Measurements from ENCODE around the gene NFXL1. TPM values are rescaled to one million over a fixed set of nuclear protein-coding genes. Genes with fewer than 3 reads are reported as not detected.

Gene NFXL1
- total RNA-seq, 2 experiments from 2014 or later, result 10.4 to 11.4 TPM

Other genes with a start within 250 kb of the NFXL1 start
- under 1 TPM in 1 of 2 experiments, not detected in 1; 0.07 TPM for gene CORIN, start 76.5 kb downstream of the NFXL1 start, total RNA-seq
- under 1 TPM; 0.26 to 0.94 TPM for gene CNGA1, start 102.1 kb upstream of the NFXL1 start, total RNA-seq
- gene NIPAL1, start 102.2 kb upstream of the NFXL1 start, total RNA-seq, result 1 to 10 TPM; 1.0 to 2.0 TPM
- gene TXK, start 219.7 kb upstream of the NFXL1 start, total RNA-seq, result 10 to 100 TPM; 24.4 to 28.6 TPM

Measured in activated naive CD4-positive, alpha-beta T cell treated with anti-CD3 and anti-CD28 coated beads for 36 hours (primary cell).